ENCODE measurements around the gene CLEC4G.

- TF ChIP-seq EZH2 (IDR thresholded peaks at IDR 0.05; ENCODE audit: low read depth) (no peak), CTCF (conservative IDR thresholded peaks at IDR 0.05) (no peak)
Observed at GRCh38 chr19:7701049-7701653, 30.8 kb downstream of the CLEC4G start.
